NCI-H1436 (cell line): ENCODE data around the gene CHCHD10.

Experiments used
- DNase-seq: peaks from one replicate; lab custom pipeline; 2025; lab: John Stamatoyannopoulos, UW

CHCHD10 gene

GRCh38 chr22:23772649-23773473 lies 5.1 kb upstream of the CHCHD10 start, which contains the start of gene MMP11:
TSS of gene MMP11 (plus strand) at chr22:23772849. CDS start at chr22:23772871, 22 bp downstream.
- DNase-seq, result peak; percentile 44

- no peak for DNase-seq
Measured at GRCh38 chr22:23772315-23772648, 4.5 kb upstream of the CHCHD10 start.

- no peak for DNase-seq
Measured at GRCh38 chr22:23769321-23769965, 1.7 kb upstream of the CHCHD10 start.

GRCh38 chr22:23767303-23767672 lies 484 bp downstream of the CHCHD10 start:
- DNase-seq, result no peak

GRCh38 chr22:23764899-23765881 lies 2.6 kb downstream of the CHCHD10 start:
- DNase-seq, result no peak

- DNase-seq, result no peak
Measured at GRCh38 chr22:23763954-23764353, 3.8 kb downstream of the CHCHD10 start.

GRCh38 chr22:23763579-23763945 lies 4.2 kb downstream of the CHCHD10 start:
- no peak for DNase-seq

- no peak for DNase-seq
Measured at GRCh38 chr22:23762842-23763578, 4.8 kb downstream of the CHCHD10 start, which contains the start of gene C22orf15. TSS of gene C22orf15 (plus strand) at chr22:23762990. CDS start at chr22:23763307, 317 bp downstream.

- DNase-seq, result no peak
Measured at GRCh38 chr22:23760056-23760455, 7.7 kb downstream of the CHCHD10 start.

GRCh38 chr22:23759566-23759965 lies 8.2 kb downstream of the CHCHD10 start:
- no peak for DNase-seq

GRCh38 chr22:23756891-23757290 lies 10.9 kb downstream of the CHCHD10 start:
- DNase-seq, result no peak

GRCh38 chr22:23755711-23756110 lies 12.1 kb downstream of the CHCHD10 start:
- DNase-seq, result no peak

GRCh38 chr22:23754980-23755636 lies 12.7 kb downstream of the CHCHD10 start:
- DNase-seq, result no peak

GRCh38 chr22:23754220-23754919 lies 13.4 kb downstream of the CHCHD10 start, which contains the start of gene VPREB3:
TSS of gene VPREB3 (minus strand) at chr22:23754425. CDS start at chr22:23754363, 62 bp downstream.
- no peak for DNase-seq

- no peak for DNase-seq
Measured at GRCh38 chr22:23753385-23753784, 14.4 kb downstream of the CHCHD10 start.

GRCh38 chr22:23752750-23753149 lies 15.0 kb downstream of the CHCHD10 start:
- no peak for DNase-seq

GRCh38 chr22:23752090-23752691 lies 15.6 kb downstream of the CHCHD10 start:
- DNase-seq, result no peak

- no peak for DNase-seq
Measured at GRCh38 chr22:23751441-23751996, 16.3 kb downstream of the CHCHD10 start.

- peak; percentile 86 for DNase-seq
Measured at GRCh38 chr22:23750714-23751440, 16.9 kb downstream of the CHCHD10 start, which contains the start of gene ZNF70. TSS of gene ZNF70 (minus strand) at chr22:23751112. CDS start at chr22:23745140, 5,972 bp downstream.
